GM12875 (cell line): ENCODE measurements around the gene TWIST2.

Experiments
- H3K4me3 ChIP-seq: one replicate; pipeline ENCODE4 v1.5.1; 2011; ENCODE audit warnings: low read depth, low read length, control low read depth
- CTCF ChIP-seq: IDR thresholded peaks from 2 replicates; pipeline ENCODE4 v1.5.1; 2011; ENCODE audit warnings: low read depth, mild to moderate bottlenecking, control low read depth, inconsistent platforms, low read length, moderate library complexity, borderline replicate concordance; ENCODE audit not compliant: insufficient read depth

Gene TWIST2

GRCh38 chr2:238818561-238818960, 29.3 kb upstream of the TWIST2 start:
- TF ChIP-seq CTCF = no peak
- no peak overlapping the region for H3K4me3 ChIP-seq

GRCh38 chr2:238820197-238820596, 27.7 kb upstream of the TWIST2 start:
- H3K4me3 ChIP-seq = no peak overlapping the region
- TF ChIP-seq CTCF = no peak

- H3K4me3 ChIP-seq = no peak overlapping the region
- no peak for TF ChIP-seq CTCF
Observed at GRCh38 chr2:238820916-238821315, 27.0 kb upstream of the TWIST2 start.

- no peak for TF ChIP-seq CTCF
- no peak overlapping the region for H3K4me3 ChIP-seq
Observed at GRCh38 chr2:238821391-238821790, 26.5 kb upstream of the TWIST2 start.

- H3K4me3 ChIP-seq = no peak overlapping the region
- no peak for TF ChIP-seq CTCF
Observed at GRCh38 chr2:238821944-238822670, 25.8 kb upstream of the TWIST2 start.

GRCh38 chr2:238822955-238823354, 24.9 kb upstream of the TWIST2 start:
- H3K4me3 ChIP-seq = no peak overlapping the region
- TF ChIP-seq CTCF = no peak

GRCh38 chr2:238831177-238831576, 16.7 kb upstream of the TWIST2 start:
- no peak for TF ChIP-seq CTCF
- no peak overlapping the region for H3K4me3 ChIP-seq
